Astrocyte (in vitro differentiated cells and primary cell): ENCODE results near the gene CDC45.

Experiments
- CTCF ChIP-seq: IDR thresholded peaks from 2 replicates; pipeline ENCODE4 v1.5.1; 2011; ENCODE audit warnings: low read depth, mild to moderate bottlenecking, inconsistent platforms, low read length, moderate library complexity; ENCODE audit not compliant: insufficient read depth
- EZH2 ChIP-seq: IDR thresholded peaks from 2 replicates; pipeline ENCODE4 v1.6.1; 2012; ENCODE audit warnings: mild to moderate bottlenecking, low read length, inconsistent platforms; ENCODE audit not compliant: insufficient read depth

GRCh38 chr22:19492504-19493174, 12.9 kb downstream of the CDC45 start:
- TF ChIP-seq CTCF (no peak), EZH2 (no peak)
